MM.1S (cell line): ENCODE results near the gene SRRD.

Experiments
- CTCF ChIP-seq: fragments of 300-600 bp; sonication (generic); IDR thresholded peaks from 2 replicates; pipeline ENCODE4 v1.5.1; 2016; ENCODE audit warnings: antibody characterized with exemption, low read length, mixed read lengths
- EZH2 ChIP-seq: fragments of 300-600 bp; sonication (generic); optimal IDR thresholded peaks from 2 replicates; pipeline ENCODE3; 2017; ENCODE audit warnings: low read depth, mild to moderate bottlenecking, antibody characterized with exemption, low read length, mixed read lengths
- EZH2phosphoT487 ChIP-seq: fragments of 300-600 bp; sonication (generic); IDR thresholded peaks from 2 replicates; pipeline ENCODE4 v1.6.1; 2018; ENCODE audit warnings: antibody characterized with exemption, low read length

- TF ChIP-seq CTCF (no peak), EZH2 (no peak), EZH2phosphoT487 (no peak)
Measured at GRCh38 chr22:26444777-26445176, 38.9 kb upstream of the SRRD start.
